HCT116 (cell line): ENCODE measurements around the gene RASGEF1C. TPM values are rescaled to one million over a fixed set of nuclear protein-coding genes. Genes with fewer than 3 reads are reported as not detected.

Experiments used
- ATAC-seq: fragments of 200-7000 bp; cut with Tn5 transposase; 2 replicates; pipeline ENCODE4 v1.9.1; 2020; ENCODE audit warnings: mild to moderate bottlenecking, moderate library complexity
- BruUV-seq: library from RNA; stranded (reverse); fragments of 400-500 nt; replicated peaks from 2 replicates; lab custom pipeline; 2021; lab: Mats Ljungman, UMichigan
- CTCF ChIA-PET: fragments of 300-600 bp; sonication (Branson Sonifier 250); formaldehyde crosslinking; loops from one replicate; lab custom pipeline; 2021; ENCODE audit warnings: antibody characterized with exemption; lab: Charles Lee
- POLR2A ChIA-PET: fragments of 300-600, 350-600 bp; sonication (Branson Sonifier 250); formaldehyde crosslinking; loops from one replicate; lab custom pipeline; 2021; ENCODE audit warnings: antibody characterized with exemption; lab: Charles Lee
- RAD21 ChIA-PET, 2 experiments: fragments of 300-600 bp; sonication (Branson Sonifier 250); formaldehyde crosslinking; loops; one replicate each; lab custom pipeline; 2023; ENCODE audit warnings: low total read pairs in 2 of 2; ENCODE audit not compliant: uncharacterized antibody in 2 of 2, unreplicated experiment in 2 of 2, low non-redundant PET in 1 of 2; lab: Charles Lee
- DNase-seq: peaks from one replicate; pipeline ENCODE4 v3.0.0-alpha.2; 2010; ENCODE audit warnings: low read depth, low spot score
- H2AFZ ChIP-seq: fragments of 200-600 bp; shearing (Covaris generic), sonication (generic); 2 replicates; pipeline ENCODE4 v1.6.1; 2017; ENCODE audit warnings: low read depth, mixed run types, mixed read lengths, antibody characterized with exemption, low read length; ENCODE audit not compliant: poor library complexity, severe bottlenecking
- H3K27ac ChIP-seq: 2 replicates; pipeline ENCODE4 v1.5.1; 2012; ENCODE audit warnings: low read depth, low read length
- H3K27me3 ChIP-seq: fragments of 200-600 bp; sonication (generic); 2 replicates; pipeline ENCODE4 v1.6.1; 2016; ENCODE audit warnings: mixed run types, low read length, mixed read lengths; ENCODE audit not compliant: insufficient read depth
- H3K36me3 ChIP-seq, 2 experiments: fragments of 200-500 bp in 1 of 2; fragments of 200-600 bp in 1 of 2; sonication (Bioruptor generic) in 1 of 2; sonication (generic) in 1 of 2; 2 replicates each; pipeline versions ENCODE4 v1.5.1 to v1.6.1; 2014 to 2016; ENCODE audit warnings: low read length in 2 of 2, inconsistent platforms in 1 of 2, mixed read lengths in 1 of 2, mixed run types in 1 of 2; ENCODE audit not compliant: insufficient read depth in 2 of 2, control insufficient read depth in 1 of 2
- H3K4me1 ChIP-seq, 2 experiments: fragments of 200-600 bp in 1 of 2; sonication (generic) in 1 of 2; 2 replicates each; pipeline versions ENCODE4 v1.5.1 to v1.6.1; 2012 to 2017; ENCODE audit warnings: low read length in 2 of 2, inconsistent platforms in 1 of 2, mild to moderate bottlenecking in 1 of 2, mixed read lengths in 1 of 2, mixed run types in 1 of 2, moderate library complexity in 1 of 2; ENCODE audit not compliant: insufficient read depth in 2 of 2, control insufficient read depth in 1 of 2
- H3K4me2 ChIP-seq: fragments of 200-600 bp; sonication (generic); 2 replicates; pipeline ENCODE4 v1.6.1; 2017; ENCODE audit warnings: mixed run types, low read length, mixed read lengths
- H3K4me3 ChIP-seq, 2 experiments: fragments of 200-600 bp in 1 of 2; sonication (generic) in 1 of 2; replicated peaks in 1 of 2; 2 replicates each; pipeline ENCODE4 v1.5.1; 2011 to 2016; ENCODE audit warnings: low read length in 2 of 2, control low read depth in 1 of 2, low read depth in 1 of 2, mild to moderate bottlenecking in 1 of 2, mixed read lengths in 1 of 2, mixed run types in 1 of 2
- H3K79me2 ChIP-seq: fragments of 200-600 bp; sonication (generic); 2 replicates; pipeline ENCODE4 v1.6.1; 2017; ENCODE audit warnings: mild to moderate bottlenecking, mixed run types, low read length, moderate library complexity, mixed read lengths; ENCODE audit not compliant: insufficient read depth
- H3K9ac ChIP-seq: fragments of 200-600 bp; sonication (generic); 2 replicates; pipeline ENCODE4 v1.6.1; 2016; ENCODE audit warnings: low read length, mixed read lengths
- H3K9me2 ChIP-seq: fragments of 200-600 bp; sonication (generic), shearing (Covaris generic); 2 replicates; pipeline ENCODE4 v1.6.1; 2017; ENCODE audit warnings: mixed run types, mild to moderate bottlenecking, moderate library complexity; ENCODE audit not compliant: insufficient read depth
- H3K9me3 ChIP-seq, 2 experiments: fragments of 200-500 bp in 1 of 2; fragments of 200-600 bp in 1 of 2; sonication (Bioruptor generic) in 1 of 2; sonication (generic) in 1 of 2; 2 replicates each; pipeline ENCODE4 v1.6.1; 2014 to 2017; ENCODE audit warnings: low read length in 2 of 2, mixed read lengths in 2 of 2, inconsistent platforms in 1 of 2, low read depth in 1 of 2, mild to moderate bottlenecking in 1 of 2, mixed run types in 1 of 2, moderate library complexity in 1 of 2; ENCODE audit not compliant: control insufficient read depth in 1 of 2, insufficient read depth in 1 of 2
- H4K20me1 ChIP-seq: fragments of 200-600 bp; sonication (generic), shearing (Covaris generic); 2 replicates; pipeline ENCODE4 v1.6.1; 2017; ENCODE audit warnings: mixed run types, mild to moderate bottlenecking, moderate library complexity; ENCODE audit not compliant: insufficient read depth
- CEBPB ChIP-seq: IDR thresholded peaks from 2 replicates; pipeline ENCODE4 v1.6.1; 2012; ENCODE audit warnings: low read depth
- ELF1 ChIP-seq: IDR thresholded peaks from 2 replicates; pipeline ENCODE4 v1.6.1; 2012; ENCODE audit warnings: low read depth, borderline replicate concordance
- EZH2phosphoT487 ChIP-seq: fragments of 200-600 bp; IDR thresholded peaks from 2 replicates; pipeline ENCODE4 v1.6.1; 2018; ENCODE audit warnings: antibody characterized with exemption, borderline replicate concordance
- FOSL1 ChIP-seq: IDR thresholded peaks from 2 replicates; pipeline ENCODE4 v1.6.1; 2012; ENCODE audit warnings: low read depth
- JUND ChIP-seq: IDR thresholded peaks from 2 replicates; pipeline ENCODE4 v1.6.1; 2012
- POLR2A ChIP-seq: IDR thresholded peaks from 2 replicates; pipeline ENCODE4 v1.7.0; 2011; ENCODE audit warnings: borderline replicate concordance; ENCODE audit not compliant: insufficient read depth, insufficient read length; ENCODE audit errors: extremely low read depth
- POLR2AphosphoS5 ChIP-seq: IDR thresholded peaks from 2 replicates; pipeline ENCODE4 v1.6.1; 2011; ENCODE audit warnings: mild to moderate bottlenecking, low read depth, low read length, moderate library complexity
- SIN3A ChIP-seq: IDR thresholded peaks from 2 replicates; pipeline ENCODE4 v1.6.1; 2012; ENCODE audit warnings: low read depth
- SRF ChIP-seq: IDR thresholded peaks from 2 replicates; pipeline ENCODE4 v1.6.1; 2012; ENCODE audit warnings: low read depth
- ZFX ChIP-seq: fragments of 450-650 bp; IDR thresholded peaks from 2 replicates; pipeline ENCODE4 v1.6.1; 2017
- intact Hi-C: fragments of 100-400 bp; cut with micrococcal nuclease; formaldehyde crosslinking; loops from 2 replicates; pipeline ENCODE4 v1.10.0; 2022
- total RNA-seq: library from RNA; stranded (reverse); gene quantifications from one replicate; pipeline ENCODE4 v1.2.1, GENCODE V29; 2021; ENCODE audit not compliant: unreplicated experiment
- TF ChIP-seq, protein P1 (sequence below), 3 experiments: fragments of 200-600 bp in 1 of 3; sonication (generic) in 1 of 3; IDR thresholded peaks in 2 of 3; conservative IDR thresholded peaks in 1 of 3; 2 replicates each; pipeline ENCODE4 v1.5.1; 2012 to 2017; ENCODE audit warnings: low read depth in 2 of 3, low read length in 2 of 3, antibody characterized with exemption in 1 of 3, borderline replicate concordance in 1 of 3, control low read depth in 1 of 3, mild to moderate bottlenecking in 1 of 3, mixed read lengths in 1 of 3, mixed run types in 1 of 3, moderate library complexity in 1 of 3; ENCODE audit not compliant: insufficient read depth in 1 of 3
- TF ChIP-seq, protein P2 (sequence below): IDR thresholded peaks from 2 replicates; pipeline ENCODE4 v1.6.1; 2012

RASGEF1C gene
- total RNA-seq, 1 experiment from 2014 or later: 1.2 TPM

DNA sequence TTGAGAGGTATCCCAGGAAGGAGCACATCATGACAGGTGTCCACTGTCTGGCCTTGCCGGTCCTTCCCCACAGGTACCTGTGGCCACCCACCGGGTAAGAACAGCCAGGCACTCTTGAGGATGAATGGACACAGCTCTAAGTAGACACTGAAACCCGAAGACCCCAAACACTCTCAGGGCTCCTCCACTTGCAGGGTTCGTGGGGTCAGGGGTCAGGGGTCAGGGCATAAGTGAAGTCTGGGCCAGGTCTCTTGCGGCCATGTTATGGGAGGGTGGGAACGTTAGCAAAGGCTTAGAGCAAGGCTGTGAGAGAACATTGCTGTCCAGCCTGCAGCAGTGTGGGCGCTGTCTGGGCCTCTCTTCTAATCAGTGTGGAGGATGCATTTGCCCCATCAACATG, 42.9 kb upstream of the RASGEF1C start:
- intact Hi-C loops: no loop called here
- BruUV-seq: no TSS peak
- Histone ChIP-seq H3K9me3 (peaks cover 22 to 41% of the 10 kb centered on the region in 2 experiments; a peak in 2 of 4 replicates), H2AFZ (no peak overlapping the region), H3K4me1 (no peaks in the 10 kb centered on the region), H3K27me3 (no peaks in the 10 kb centered on the region), H3K4me2 (no peak overlapping the region), H3K79me2 (no peaks in the 10 kb centered on the region), H4K20me1 (no peaks in the 10 kb centered on the region), H3K9me2 (no peaks in the 10 kb centered on the region), H3K4me3 (no peak overlapping the region), H3K27ac (no peak overlapping the region), H3K9ac (no peak overlapping the region), H3K36me3 (peaks cover 5 to 37% of the 10 kb centered on the region in 2 experiments)
- ChIA-PET POLR2A (no interaction called here), RAD21 (no interaction called here), CTCF (no interaction called here)
- TF ChIP-seq, protein P1, sequence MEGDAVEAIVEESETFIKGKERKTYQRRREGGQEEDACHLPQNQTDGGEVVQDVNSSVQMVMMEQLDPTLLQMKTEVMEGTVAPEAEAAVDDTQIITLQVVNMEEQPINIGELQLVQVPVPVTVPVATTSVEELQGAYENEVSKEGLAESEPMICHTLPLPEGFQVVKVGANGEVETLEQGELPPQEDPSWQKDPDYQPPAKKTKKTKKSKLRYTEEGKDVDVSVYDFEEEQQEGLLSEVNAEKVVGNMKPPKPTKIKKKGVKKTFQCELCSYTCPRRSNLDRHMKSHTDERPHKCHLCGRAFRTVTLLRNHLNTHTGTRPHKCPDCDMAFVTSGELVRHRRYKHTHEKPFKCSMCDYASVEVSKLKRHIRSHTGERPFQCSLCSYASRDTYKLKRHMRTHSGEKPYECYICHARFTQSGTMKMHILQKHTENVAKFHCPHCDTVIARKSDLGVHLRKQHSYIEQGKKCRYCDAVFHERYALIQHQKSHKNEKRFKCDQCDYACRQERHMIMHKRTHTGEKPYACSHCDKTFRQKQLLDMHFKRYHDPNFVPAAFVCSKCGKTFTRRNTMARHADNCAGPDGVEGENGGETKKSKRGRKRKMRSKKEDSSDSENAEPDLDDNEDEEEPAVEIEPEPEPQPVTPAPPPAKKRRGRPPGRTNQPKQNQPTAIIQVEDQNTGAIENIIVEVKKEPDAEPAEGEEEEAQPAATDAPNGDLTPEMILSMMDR (IDR thresholded peaks at IDR 0.05 in 2 of 3, conservative IDR thresholded peaks at IDR 0.05 in 1 of 3; ENCODE audit: borderline replicate concordance in 1 of 3, insufficient read depth in 1 of 3, low read depth in 2 of 3, low read length in 2 of 3): no peak
- TF ChIP-seq, protein P2, sequence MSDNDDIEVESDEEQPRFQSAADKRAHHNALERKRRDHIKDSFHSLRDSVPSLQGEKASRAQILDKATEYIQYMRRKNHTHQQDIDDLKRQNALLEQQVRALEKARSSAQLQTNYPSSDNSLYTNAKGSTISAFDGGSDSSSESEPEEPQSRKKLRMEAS: no peak
- no peak for TF ChIP-seq ELF1
- TF ChIP-seq ZFX: no peak
- TF ChIP-seq JUND: no peak
- no peak for TF ChIP-seq FOSL1
- TF ChIP-seq EZH2phosphoT487: no peak
- no peak for TF ChIP-seq POLR2A
- TF ChIP-seq CEBPB: no peak
- TF ChIP-seq SIN3A: no peak
- no peak for TF ChIP-seq POLR2AphosphoS5
- TF ChIP-seq SRF: no peak
- ATAC-seq (no peak), DNase-seq (no peak)
